K562 (cell line): ENCODE results near the gene THG1L. TPM values are rescaled to one million over a fixed set of nuclear protein-coding genes. Genes with fewer than 3 reads are reported as not detected.

Experiments used
- ATAC-seq: fragments of 200-7000 bp; cut with Tn5 transposase; 3 replicates; pipeline ENCODE4 v1.9.1; 2020; ENCODE audit warnings: moderate library complexity
- BruUV-seq: library from RNA; stranded (reverse); fragments of 400-500 nt; replicated peaks from 2 replicates; lab custom pipeline; 2021; lab: Mats Ljungman, UMichigan
- CTCF ChIA-PET: fragments of 300-600 bp; formaldehyde crosslinking; extraction: SDS; loops from one replicate; lab custom pipeline; 2021; ENCODE audit warnings: low intra/inter-chr PET ratio; lab: Yijun Ruan, JAX
- POLR2A ChIA-PET: fragments of 300-600, 350-650 bp; sonication (Branson Sonifier 250); formaldehyde crosslinking; extraction: SDS; loops from one replicate; lab custom pipeline; 2021; ENCODE audit warnings: antibody characterized with exemption, inconsistent platforms; lab: Yijun Ruan, JAX
- DNase-seq, 4 experiments: peaks; one replicate each; pipeline versions ENCODE4 v3.0.0 to v3.0.0-alpha.2; 2011 to 2018; ENCODE audit warnings: low spot score in 3 of 4, mixed read lengths in 3 of 4; ENCODE audit errors: extremely low read depth in 1 of 4
- FAIRE-seq: peaks from 2 replicates; lab custom pipeline; 2011; peaks lifted over from hg19 to GRCh38; lab: Jason Lieb, UNC
- H2AFZ ChIP-seq: 2 replicates; pipeline ENCODE4 v1.6.0; 2011; ENCODE audit warnings: low read depth, low read length, control low read depth, inconsistent platforms
- H3K27ac ChIP-seq: fragments of 200-600 bp; 3 replicates; pipeline ENCODE4 v1.8.0; 2011; ENCODE audit warnings: low read depth, mild to moderate bottlenecking, control low read depth, inconsistent platforms, low read length, moderate library complexity, mixed read lengths; ENCODE audit errors: extremely low read depth
- H3K27me3 ChIP-seq, 2 experiments: fragments of 300-600 bp in 1 of 2; 2 replicates in 1 of 2; 3 replicates in 1 of 2; pipeline versions ENCODE4 v1.6.0 to v1.8.0; 2011; ENCODE audit warnings: inconsistent platforms in 2 of 2, low read length in 2 of 2, mild to moderate bottlenecking in 1 of 2, mixed read lengths in 1 of 2, moderate library complexity in 1 of 2; ENCODE audit not compliant: control insufficient read depth in 2 of 2, insufficient read depth in 2 of 2
- H3K36me3 ChIP-seq: fragments of 300-600 bp; 3 replicates; pipeline ENCODE4 v1.8.0; 2011; ENCODE audit warnings: mild to moderate bottlenecking, low read length, inconsistent platforms; ENCODE audit not compliant: control insufficient read depth, insufficient read depth
- H3K4me1 ChIP-seq, 2 experiments: fragments of 200-600 bp in 1 of 2; replicated peaks in 1 of 2; 2 replicates in 1 of 2; 3 replicates in 1 of 2; pipeline versions ENCODE4 v1.5.1 to v1.8.0; 2011; ENCODE audit warnings: inconsistent platforms in 2 of 2, low read length in 2 of 2, mild to moderate bottlenecking in 1 of 2, mixed read lengths in 1 of 2, moderate library complexity in 1 of 2; ENCODE audit not compliant: control insufficient read depth in 2 of 2, insufficient read depth in 2 of 2
- H3K4me2 ChIP-seq: 2 replicates; pipeline ENCODE4 v1.6.1; 2011; ENCODE audit warnings: low read length, control low read depth, inconsistent platforms, mixed read lengths; ENCODE audit not compliant: insufficient read depth
- H3K4me3 ChIP-seq: fragments of 200-600 bp; sonication (generic), shearing (Covaris generic); 2 replicates; pipeline ENCODE4 v1.5.1; 2016; ENCODE audit warnings: control low read depth, inconsistent platforms
- H3K79me2 ChIP-seq: fragments of 200-600 bp; 3 replicates; pipeline ENCODE4 v1.8.0; 2011; ENCODE audit warnings: low read length, inconsistent platforms; ENCODE audit not compliant: control insufficient read depth, insufficient read depth
- H3K9ac ChIP-seq, 2 experiments: 2 replicates each; pipeline versions ENCODE4 v1.6.0 to v1.6.1; 2011; ENCODE audit warnings: low read depth in 2 of 2, low read length in 2 of 2, control low read depth in 1 of 2, inconsistent platforms in 1 of 2, mild to moderate bottlenecking in 1 of 2, mixed read lengths in 1 of 2; ENCODE audit not compliant: insufficient read depth in 1 of 2
- H3K9me1 ChIP-seq: one replicate; pipeline ENCODE4 v1.6.0; 2011; ENCODE audit warnings: inconsistent platforms, mild to moderate bottlenecking, low read length, moderate library complexity; ENCODE audit not compliant: control insufficient read depth, insufficient read depth
- H3K9me3 ChIP-seq: replicated peaks from 2 replicates; pipeline ENCODE4 v1.5.1; 2011; ENCODE audit warnings: low read depth, low read length, inconsistent platforms; ENCODE audit not compliant: control insufficient read depth, insufficient read depth
- H4K20me1 ChIP-seq: replicated peaks from 2 replicates; pipeline ENCODE4 v1.6.1; 2011; ENCODE audit warnings: low read length, inconsistent platforms, mixed read lengths; ENCODE audit not compliant: control insufficient read depth, insufficient read depth
- BRD4 ChIP-seq: fragments of 200-600 bp; sonication (generic); IDR thresholded peaks from 2 replicates; pipeline ENCODE4 v1.6.1; 2017; ENCODE audit warnings: inconsistent platforms
- DIDO1 ChIP-seq: fragments of 450-650 bp; IDR thresholded peaks from 2 replicates; pipeline ENCODE4 v1.6.1; 2016; ENCODE audit warnings: low read depth, missing biosample characterization, missing genetic modification characterization
- ELK3 ChIP-seq: fragments of 450-650 bp; formaldehyde crosslinking; IDR thresholded peaks from 2 replicates; pipeline ENCODE4 v1.4.0; 2020; ENCODE audit warnings: mild to moderate bottlenecking
- FIP1L1 ChIP-seq: fragments of 200-400 bp; formaldehyde crosslinking; IDR thresholded peaks from 2 replicates; pipeline ENCODE4 v1.6.1; 2018; ENCODE audit warnings: mild to moderate bottlenecking, low read depth, low read length; ENCODE audit not compliant: poor library complexity, severe bottlenecking
- HIVEP1 ChIP-seq: fragments of 250-450 bp; sonication (Bioruptor Pico); IDR thresholded peaks from 2 replicates; pipeline ENCODE4 v1.4.0; 2020; ENCODE audit warnings: mild to moderate bottlenecking
- KDM1A ChIP-seq, 2 experiments: fragments of 450-650 bp; IDR thresholded peaks; 2 replicates each; pipeline ENCODE4 v1.6.1; 2016; ENCODE audit warnings: mild to moderate bottlenecking in 2 of 2
- MECOM ChIP-seq: fragments of 250-450 bp; sonication (Bioruptor Pico); IDR thresholded peaks from 2 replicates; pipeline ENCODE4 v1.8.0; 2022; ENCODE audit warnings: inconsistent platforms
- PHB ChIP-seq: fragments of 250-450 bp; sonication (Bioruptor Pico); IDR thresholded peaks from 2 replicates; pipeline ENCODE4 v1.5.0; 2021
- PRDM10 ChIP-seq: fragments of 450-650 bp; IDR thresholded peaks from 2 replicates; pipeline ENCODE4 v1.6.1; 2018; ENCODE audit not compliant: partially characterized antibody
- THRB ChIP-seq: fragments of 450-650 bp; formaldehyde crosslinking; conservative IDR thresholded peaks from 2 replicates; pipeline ENCODE4 v1.4.0; 2022; ENCODE audit warnings: mild to moderate bottlenecking, missing genetic modification characterization
- VEZF1 ChIP-seq: fragments of 200-800 bp; sonication (Bioruptor generic); IDR thresholded peaks from 2 replicates; pipeline ENCODE4 v1.6.1; 2017; ENCODE audit warnings: missing genetic modification characterization, missing compliant biosample characterization
- ZC3H11A ChIP-seq: IDR thresholded peaks from 2 replicates; pipeline ENCODE4 v1.6.1; 2012; ENCODE audit warnings: low read depth, low read length, improper control_type of control experiment
- ZC3H4 ChIP-seq: sonication (generic); formaldehyde crosslinking; IDR thresholded peaks from 2 replicates; pipeline ENCODE4 v1.9.0; 2021; ENCODE audit warnings: missing genetic modification reagents, borderline replicate concordance
- ZNF316 ChIP-seq: fragments of 450-650 bp; IDR thresholded peaks from 2 replicates; pipeline ENCODE4 v1.6.1; 2016
- ZNF561 ChIP-seq: fragments of 450-650 bp; formaldehyde crosslinking; conservative IDR thresholded peaks from 2 replicates; pipeline ENCODE4 v1.4.0; 2020; ENCODE audit warnings: mild to moderate bottlenecking, moderate library complexity
- ZNF695 ChIP-seq: fragments of 450-650 bp; formaldehyde crosslinking; IDR thresholded peaks from 2 replicates; pipeline ENCODE4 v1.4.0; 2020; ENCODE audit warnings: mild to moderate bottlenecking, moderate library complexity
- WGBS: fragments of 100-300 bp; shearing (Covaris generic); methylation state at CpG from one replicate; pipeline ENCODE4 v1.1.6; 2016; ENCODE audit warnings: low coverage, mixed read lengths; ENCODE audit not compliant: insufficient coverage; ENCODE audit errors: missing lambda C conversion rate; 5-methylcytosine and 5-hydroxymethylcytosine counted together
- in situ Hi-C: fragments of 300-500 bp; cut with MboI; formaldehyde crosslinking; loops from 4 replicates; pipeline ENCODE4 v1.15.0; 2018; ENCODE audit warnings: inconsistent platforms, mixed read lengths
- intact Hi-C: fragments of 100-400 bp; cut with micrococcal nuclease; formaldehyde crosslinking; loops from 2 replicates; pipeline ENCODE4 v1.14.2; 2022
- polyA plus RNA-seq, 8 experiments: library from polyadenylated mRNA; depleted of rRNA in 4 of 8; stranded (reverse) in 5 of 8; unstranded in 3 of 8; fragments of >200 nt; fragmentation: Nextera tagmentation in 2 of 8; fragmentation: Illumina TruSeq in 1 of 8; extraction: Ambion mirVana in 2 of 8; extraction: Trizol in 1 of 8; gene quantifications; 2 replicates each; pipeline versions ENCODE4 v1.2.1 to v1.2.3, GENCODE V29; 2011 to 2014; ENCODE audit warnings: inconsistent platforms in 1 of 8, missing spikeins in 1 of 8
- total RNA-seq, 7 experiments: library from RNA; depleted of rRNA in 6 of 7; stranded (reverse); fragments of >200 nt in 6 of 7; fragmentation: Illumina TruSeq in 2 of 7; extraction: Trizol in 2 of 7; gene quantifications; 2 replicates each; pipeline versions ENCODE4 v1.2.1 to v1.2.3, GENCODE V29; 2011 to 2021; ENCODE audit warnings: low replicate concordance in 1 of 7

The THG1L gene
- total and polyA plus RNA-seq, 9 of the 15 experiments (the other 6 are each of a cell fraction or from before 2014, with no cell fraction given): 21.8 to 40.7 (median 28.0) TPM

GRCh38 chr5:157756122-157756521 lies 24.9 kb downstream of the THG1L start:
- Histone ChIP-seq H3K9me1 (no peaks in the 10 kb centered on the region), H3K27ac (no peak overlapping the region), H3K4me1 (no peaks in the 10 kb centered on the region), H3K9ac (no peak overlapping the region), H3K4me2 (no peak overlapping the region), H3K36me3 (peaks cover 26% of the 10 kb centered on the region; the same call in 1 of the 3 replicates), H3K79me2 (no peaks in the 10 kb centered on the region), H3K9me3 (no peaks in the 10 kb centered on the region), H3K4me3 (no peak overlapping the region), H2AFZ (no peak overlapping the region), H3K27me3 (no peaks in the 10 kb centered on the region), H4K20me1 (no peaks in the 10 kb centered on the region)
- CTCF ChIA-PET: no interaction called here
- no TSS peak for BruUV-seq
- in situ Hi-C loops (no loop called here), intact Hi-C loops (no loop called here)
- DNase-seq (no peak), FAIRE-seq (no peak), ATAC-seq (no peak)
- POLR2A ChIA-PET: no interaction called here
- 69% methylated on average over 3 of the region's 3 CpGs for WGBS
- TF ChIP-seq PRDM10 (no peak), ZNF561 (CRISPR knock-in tag) (no peak), ELK3 (CRISPR knock-in tag) (no peak), MECOM (CRISPR knock-in tag) (no peak), ZNF316 (no peak), ZNF695 (CRISPR knock-in tag) (no peak), KDM1A (IDR thresholded peaks at IDR 0.05) (no peak), FIP1L1 (no peak), HIVEP1 (CRISPR knock-in tag) (no peak), ZC3H4 (no peak), THRB (CRISPR knock-in tag) (no peak), VEZF1 (CRISPR knock-in tag) (no peak), DIDO1 (tag) (no peak), PHB (CRISPR knock-in tag) (no peak), ZC3H11A (no peak), BRD4 (no peak)
